WTC11 (cell line): Measurements from ENCODE around the gene GMIP. TPM values are rescaled to one million over a fixed set of nuclear protein-coding genes. Genes with fewer than 3 reads are reported as not detected.

Source experiments
- ATAC-seq: fragments of 200-7000 bp; cut with Tn5 transposase; 2 replicates; pipeline ENCODE4 v1.10.0; 2021; ENCODE audit warnings: mild to moderate bottlenecking, moderate library complexity
- CTCF ChIA-PET: fragments of 300-600 bp; sonication (Branson Sonifier 250); formaldehyde crosslinking; loops from one replicate; lab custom pipeline; 2021; ENCODE audit warnings: antibody characterized with exemption; lab: Charles Lee
- POLR2A ChIA-PET: fragments of 350-600 bp; sonication (Branson Sonifier 250); formaldehyde crosslinking; loops from one replicate; lab custom pipeline; 2021; ENCODE audit warnings: antibody characterized with exemption; lab: Charles Lee
- DNase-seq: peaks from one replicate; pipeline ENCODE4 v3.0.0; 2021; ENCODE audit warnings: low spot score
- H3K27ac Mint-ChIP-seq: 2 replicates; pipeline ENCODE4 v1.8.0; 2021; ENCODE audit warnings: mixed read lengths
- H3K27me3 Mint-ChIP-seq: 2 replicates; pipeline ENCODE4 v1.8.0; 2021; ENCODE audit warnings: low read depth, mild to moderate bottlenecking, moderate library complexity, mixed read lengths
- H3K36me3 Mint-ChIP-seq: 2 replicates; pipeline ENCODE4 v1.8.0; 2021; ENCODE audit warnings: mixed read lengths
- H3K4me1 Mint-ChIP-seq: 2 replicates; pipeline ENCODE4 v1.8.0; 2022; ENCODE audit warnings: mixed read lengths
- H3K4me3 Mint-ChIP-seq: 2 replicates; pipeline ENCODE4 v1.8.0; 2021; ENCODE audit warnings: mild to moderate bottlenecking, moderate library complexity, mixed read lengths
- H3K9me3 Mint-ChIP-seq: 2 replicates; pipeline ENCODE4 v1.8.0; 2021; ENCODE audit warnings: mixed read lengths
- ATF2 ChIP-seq: sonication (generic); formaldehyde crosslinking; IDR thresholded peaks from 2 replicates; pipeline ENCODE4 v1.8.1; 2022; ENCODE audit warnings: low read depth, missing genetic modification reagents, borderline replicate concordance
- E2F4 ChIP-seq: sonication (generic); formaldehyde crosslinking; IDR thresholded peaks from 2 replicates; pipeline ENCODE4 v1.8.1; 2022; ENCODE audit warnings: low read depth, mild to moderate bottlenecking, moderate library complexity, missing genetic modification reagents, borderline replicate concordance
- ERG ChIP-seq: fragments of 250-450 bp; sonication (Bioruptor Pico); IDR thresholded peaks from 2 replicates; pipeline ENCODE4 v1.8.0; 2021; ENCODE audit warnings: mild to moderate bottlenecking
- FOXK1 ChIP-seq: sonication (generic); formaldehyde crosslinking; IDR thresholded peaks from 2 replicates; pipeline ENCODE4 v1.8.0; 2022; ENCODE audit warnings: mild to moderate bottlenecking, moderate library complexity, missing genetic modification reagents
- GTF2I ChIP-seq: fragments of 250-450 bp; sonication (Bioruptor Pico); conservative IDR thresholded peaks from 2 replicates; pipeline ENCODE4 v1.4.0; 2021; ENCODE audit warnings: mild to moderate bottlenecking
- JAZF1 ChIP-seq: fragments of 250-450 bp; sonication (Bioruptor Pico); IDR thresholded peaks from 2 replicates; pipeline ENCODE4 v1.9.0; 2021; ENCODE audit warnings: moderate library complexity, mild to moderate bottlenecking, inconsistent platforms
- MYBL2 ChIP-seq: sonication (generic); formaldehyde crosslinking; IDR thresholded peaks from 2 replicates; pipeline ENCODE4 v1.8.1; 2023; ENCODE audit warnings: mild to moderate bottlenecking, moderate library complexity, missing genetic modification reagents
- NFE2L1 ChIP-seq: sonication (generic); formaldehyde crosslinking; IDR thresholded peaks from 2 replicates; pipeline ENCODE4 v1.8.1; 2023; ENCODE audit warnings: missing genetic modification reagents
- RELA ChIP-seq: sonication (generic); formaldehyde crosslinking; IDR thresholded peaks from 2 replicates; pipeline ENCODE4 v1.8.1; 2022; ENCODE audit warnings: missing genetic modification reagents, mild to moderate bottlenecking, borderline replicate concordance
- RORB ChIP-seq: fragments of 250-450 bp; sonication (Bioruptor Pico); IDR thresholded peaks from 2 replicates; pipeline ENCODE4 v1.9.0; 2021; ENCODE audit warnings: mild to moderate bottlenecking
- SOX15 ChIP-seq: fragments of 250-450 bp; sonication (Bioruptor Pico); IDR thresholded peaks from 2 replicates; pipeline ENCODE4 v1.9.0; 2021; ENCODE audit warnings: mild to moderate bottlenecking
- STAT6 ChIP-seq: sonication (generic); formaldehyde crosslinking; conservative IDR thresholded peaks from 2 replicates; pipeline ENCODE4 v1.8.1; 2023; ENCODE audit warnings: mild to moderate bottlenecking, low read depth, missing genetic modification reagents, moderate library complexity
- USF1 ChIP-seq: sonication (generic); formaldehyde crosslinking; IDR thresholded peaks from 2 replicates; pipeline ENCODE4 v1.8.0; 2022; ENCODE audit warnings: mild to moderate bottlenecking, missing genetic modification reagents
- ZBTB21 ChIP-seq: sonication (generic); formaldehyde crosslinking; IDR thresholded peaks from 2 replicates; pipeline ENCODE4 v1.8.1; 2023; ENCODE audit warnings: mild to moderate bottlenecking, missing genetic modification reagents, borderline replicate concordance
- ZMAT4 ChIP-seq: fragments of 250-450 bp; sonication (Bioruptor Pico); IDR thresholded peaks from 2 replicates; pipeline ENCODE4 v1.9.0; 2021; ENCODE audit warnings: mild to moderate bottlenecking
- ZNF138 ChIP-seq: sonication (generic); formaldehyde crosslinking; conservative IDR thresholded peaks from 2 replicates; pipeline ENCODE4 v1.8.1; 2022; ENCODE audit warnings: mild to moderate bottlenecking, moderate library complexity, missing genetic modification reagents
- ZNF263 ChIP-seq: sonication (generic); formaldehyde crosslinking; IDR thresholded peaks from 2 replicates; pipeline ENCODE4 v1.8.1; 2022; ENCODE audit warnings: low read depth, mild to moderate bottlenecking, moderate library complexity, missing genetic modification reagents
- ZNF281 ChIP-seq: sonication (generic); formaldehyde crosslinking; IDR thresholded peaks from 2 replicates; pipeline ENCODE4 v1.8.0; 2023; ENCODE audit warnings: mild to moderate bottlenecking, missing genetic modification reagents
- ZNF416 ChIP-seq: fragments of 250-450 bp; sonication (Bioruptor Pico); IDR thresholded peaks from 2 replicates; pipeline ENCODE4 v1.9.0; 2021; ENCODE audit warnings: mild to moderate bottlenecking, inconsistent platforms
- ZNF425 ChIP-seq: fragments of 250-450 bp; sonication (Bioruptor Pico); conservative IDR thresholded peaks from 2 replicates; pipeline ENCODE4 v1.9.0; 2021; ENCODE audit warnings: mild to moderate bottlenecking
- total RNA-seq: library from RNA; stranded (reverse); gene quantifications from 3 replicates; pipeline ENCODE4 v1.2.3, GENCODE V29; 2021

The GMIP gene
- total RNA-seq, 1 experiment from 2014 or later, result 23.0 TPM

GRCh38 chr19:19647037-19647835, 3.8 kb upstream of the GMIP start:
- DNase-seq (no peak), ATAC-seq (no peak)
- H3K4me1 Mint-ChIP-seq, result peaks cover 7% of the 10 kb centered on the region
- peaks cover 36% of the 10 kb centered on the region for H3K36me3 Mint-ChIP-seq
- no peaks in the 10 kb centered on the region for H3K9me3 Mint-ChIP-seq
- no peaks in the 10 kb centered on the region for H3K27me3 Mint-ChIP-seq
- no peak overlapping the region for H3K27ac Mint-ChIP-seq
- ChIA-PET POLR2A (no interaction called here), CTCF (interaction anchor here (1.4 kb wide), 1 partner anchor 93 kb away, joined by 3 read pairs; no protein-coding TSS in a partner anchor)
- H3K4me3 Mint-ChIP-seq, result no peak overlapping the region
- TF ChIP-seq RORB (CRISPR knock-in tag) (no peak), ZNF263 (CRISPR knock-in tag) (no peak), ZNF425 (CRISPR knock-in tag) (no peak), ERG (CRISPR knock-in tag) (no peak), GTF2I (CRISPR knock-in tag) (no peak), ZMAT4 (CRISPR knock-in tag) (no peak), ZNF138 (no peak), FOXK1 (CRISPR knock-in tag) (no peak), ZNF416 (CRISPR knock-in tag) (no peak), ZBTB21 (CRISPR knock-in tag) (no peak), SOX15 (CRISPR knock-in tag) (no peak)
- TF ChIP-seq, all 79 proteins: peak for 0

GRCh38 chr19:19645233-19645870, 1.9 kb upstream of the GMIP start:
- ChIA-PET CTCF (interaction anchor here (1.9 kb wide), 1 partner anchor 25 kb away, joined by 10 read pairs; no protein-coding TSS in a partner anchor), POLR2A (interaction anchor here (1.1 kb wide), 1 partner anchor 113 kb away, joined by 3 read pairs; no protein-coding TSS in a partner anchor)
- no peak for TF ChIP-seq E2F4 (CRISPR knock-in tag)
- TF ChIP-seq JAZF1 (CRISPR knock-in tag), result no peak
- TF ChIP-seq MYBL2, result no peak
- TF ChIP-seq NFE2L1 (CRISPR knock-in tag), result no peak
- TF ChIP-seq ATF2, result no peak
- no peak for TF ChIP-seq USF1 (CRISPR knock-in tag)
- TF ChIP-seq RELA (CRISPR knock-in tag), result no peak
- TF ChIP-seq STAT6 (CRISPR knock-in tag), result no peak
- TF ChIP-seq ZNF281 (CRISPR knock-in tag), result no peak

More at GRCh38 chr19:19645233-19645870, 1.9 kb upstream of the GMIP start:
- ATAC-seq (no peak), DNase-seq (no peak)
- Mint-ChIP-seq H3K4me3 (no peak overlapping the region), H3K27me3 (no peaks in the 10 kb centered on the region), H3K27ac (no peak overlapping the region), H3K4me1 (peaks cover 11% of the 10 kb centered on the region), H3K36me3 (peaks cover 26% of the 10 kb centered on the region), H3K9me3 (no peaks in the 10 kb centered on the region)
